Ureter (tissue), 1 donor: Measurements from ENCODE around the gene PLXDC2. TPM values are rescaled to one million over a fixed set of nuclear protein-coding genes. Genes with fewer than 3 reads are reported as not detected.

ENCODE experiments used
- DNase-seq: peaks from one replicate; pipeline ENCODE4 v3.0.0-alpha.2; 2020; ENCODE audit warnings: low spot score
- total RNA-seq: library from RNA; stranded (reverse); gene quantifications from one replicate; pipeline ENCODE4 v1.2.4, GENCODE V29; 2023
- donor health status: DM: yes; HTN: yes; CAD: no.

Gene PLXDC2
- total RNA-seq, 1 donor from 2014 or later = 48.7 TPM

GRCh38 chr10:20271490-20271889 is 455.3 kb downstream of the PLXDC2 start:
- no peak for DNase-seq

GRCh38 chr10:20272608-20273007 is 456.4 kb downstream of the PLXDC2 start:
- DNase-seq = no peak

- no peak for DNase-seq
These were observed 458.3 kb downstream of the PLXDC2 start for GRCh38 chr10:20274571-20274970.

- no peak for DNase-seq
These were observed 460.1 kb downstream of the PLXDC2 start for GRCh38 chr10:20276127-20276979.

GRCh38 chr10:20277820-20278219 is 461.6 kb downstream of the PLXDC2 start:
- no peak for DNase-seq

- no peak for DNase-seq
These were observed 465.3 kb downstream of the PLXDC2 start for GRCh38 chr10:20281579-20281978.

GRCh38 chr10:20287586-20287985 is 471.4 kb downstream of the PLXDC2 start:
- no peak for DNase-seq

GRCh38 chr10:20288060-20288459 is 471.8 kb downstream of the PLXDC2 start:
- no peak for DNase-seq

GRCh38 chr10:20289070-20289828 is 473.0 kb downstream of the PLXDC2 start:
- DNase-seq = no peak

GRCh38 chr10:20298417-20298816 is 482.2 kb downstream of the PLXDC2 start:
- no peak for DNase-seq

GRCh38 chr10:20299034-20299736 is 483.0 kb downstream of the PLXDC2 start:
- DNase-seq = no peak

GRCh38 chr10:20300735-20301134 is 484.5 kb downstream of the PLXDC2 start:
- DNase-seq = no peak

- DNase-seq = no peak
These were observed 485.8 kb downstream of the PLXDC2 start for GRCh38 chr10:20302033-20302432.

GRCh38 chr10:20303453-20304152 is 487.4 kb downstream of the PLXDC2 start:
- DNase-seq = no peak

GRCh38 chr10:20313665-20314064 is 497.4 kb downstream of the PLXDC2 start:
- DNase-seq = no peak

GRCh38 chr10:20314431-20314830 is 498.2 kb downstream of the PLXDC2 start:
- no peak for DNase-seq

- no peak for DNase-seq
These were observed 511.7 kb downstream of the PLXDC2 start for GRCh38 chr10:20327954-20328353.

- DNase-seq = no peak
These were observed 514.0 kb downstream of the PLXDC2 start for GRCh38 chr10:20330246-20330645.

GRCh38 chr10:20334559-20334958 is 518.3 kb downstream of the PLXDC2 start:
- DNase-seq = no peak
